Sciatic nerve (tissue), 2 donors: ENCODE results near the gene KHDC3L. TPM values are rescaled to one million over a fixed set of nuclear protein-coding genes. Genes with fewer than 3 reads are reported as not detected.

Source experiments
- ATAC-seq: fragments of 200-7000 bp; cut with Tn5 transposase; one replicate; pipeline ENCODE4 v1.9.1; 2020; ENCODE audit warnings: mild to moderate bottlenecking, moderate library complexity
- DNase-seq: peaks from one replicate; pipeline ENCODE4 v3.0.0-alpha.2; 2020; ENCODE audit warnings: low spot score
- intact Hi-C: fragments of 100-400 bp; cut with DNase I; formaldehyde crosslinking; loops from one replicate; pipeline ENCODE4 v1.14.2; 2022
- total RNA-seq: library from RNA; stranded (reverse); fragmentation: NEBNext Ultra II Directional; extraction: Animal tissue kit (Norgen Biotek cat#: 25700); gene quantifications from one replicate; pipeline ENCODE4 v1.2.1, GENCODE V29; 2021
- donor health status: DM: no; HTN: no; CAD: no.
- donor health status: DM: no; HTN: no; CAD: no.

Gene KHDC3L
- not detected for total RNA-seq

DNA sequence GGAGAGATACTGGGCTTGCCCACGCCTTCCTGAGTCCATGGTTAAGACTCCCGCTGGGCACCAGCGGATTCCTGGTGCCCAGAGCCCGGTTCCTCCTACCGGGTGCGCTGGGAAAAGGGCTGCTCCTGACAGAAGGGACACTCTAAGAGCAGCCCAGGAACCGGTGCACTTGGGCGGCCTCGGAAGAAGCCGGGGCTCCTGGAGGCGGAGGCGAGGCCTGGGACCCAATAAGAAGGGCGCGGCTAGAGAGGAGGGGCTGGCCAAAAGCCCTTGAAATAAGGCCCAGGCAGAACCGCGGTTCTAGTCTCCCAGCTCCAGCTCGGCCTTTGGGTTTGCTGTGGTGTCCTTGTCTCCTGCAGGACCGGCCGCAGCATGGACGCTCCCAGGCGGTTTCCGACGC lies at the start of gene KHDC3L:
Gene KHDC3L (plus strand): TSS at position 301 of the 400 bp plus-strand sequence. CDS start 72 bp downstream, at position 373.
- intact Hi-C loops, result no loop called here
- no peak for DNase-seq
- ATAC-seq, result no peak

DNA sequence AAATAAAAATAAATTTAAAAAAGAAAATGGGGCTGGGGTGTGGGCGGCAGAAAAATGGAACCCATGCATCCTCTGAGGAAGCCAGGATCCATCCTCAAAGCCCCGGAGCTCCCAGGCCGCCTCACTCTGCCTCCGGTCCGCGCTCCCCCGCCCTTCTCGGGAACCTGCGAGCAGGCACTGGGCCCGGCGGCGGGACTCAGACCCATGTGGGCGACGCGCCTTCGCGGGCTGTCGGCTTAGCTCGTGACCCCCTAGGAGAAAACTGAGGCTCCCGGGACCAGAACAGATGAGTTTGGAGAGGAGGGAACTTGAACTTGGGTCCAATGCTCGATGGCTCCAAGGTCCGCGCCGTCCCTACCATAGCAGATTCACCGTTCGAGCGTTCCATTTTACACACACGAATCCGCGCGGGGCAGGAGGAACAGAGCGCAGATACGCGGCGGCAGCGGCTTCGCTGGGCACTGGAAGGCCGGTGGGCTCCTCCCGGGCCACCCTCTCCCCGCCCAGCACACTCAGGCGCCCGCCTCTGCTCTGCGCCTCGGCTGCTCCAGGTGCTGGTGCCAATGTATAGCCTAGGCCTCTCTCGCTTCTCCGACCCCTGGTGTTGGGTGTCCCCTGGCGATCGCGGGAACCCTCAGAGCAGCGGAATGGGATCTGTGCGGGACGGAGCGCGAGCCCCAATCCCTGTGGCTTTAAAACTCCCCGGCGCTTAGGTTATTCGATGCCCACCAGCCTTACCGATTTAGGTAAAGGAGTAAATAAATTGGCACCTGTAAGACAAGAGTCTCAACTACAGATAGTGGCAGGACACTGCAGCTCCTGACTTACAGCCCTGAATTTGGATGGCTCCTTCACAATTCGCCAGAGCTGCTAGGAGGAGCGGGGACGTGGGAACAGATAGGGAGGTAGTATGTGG lies 47.6 kb upstream of the KHDC3L start:
- intact Hi-C loops, result no loop called here
- ATAC-seq (no peak), DNase-seq (no peak)

DNA sequence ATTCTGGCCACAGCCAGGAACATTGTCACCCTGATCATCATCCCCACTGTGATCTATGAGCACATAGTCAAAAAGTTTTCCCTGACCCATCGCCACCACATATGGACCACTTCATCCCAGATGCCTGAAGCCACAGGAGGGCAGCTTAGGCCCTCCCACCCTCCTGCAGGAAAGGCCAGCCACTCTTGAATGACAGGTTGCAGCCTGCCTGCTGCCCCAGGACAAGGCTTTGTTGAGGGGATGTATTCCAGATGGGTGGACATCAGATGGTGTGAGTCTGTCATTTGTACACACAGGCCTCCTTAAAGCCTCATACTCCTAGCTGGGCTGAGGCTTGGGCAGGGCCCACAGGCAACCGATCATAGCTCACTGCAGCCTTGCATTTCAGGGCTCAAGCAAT lies 39.1 kb upstream of the KHDC3L start:
- DNase-seq (no peak), ATAC-seq (no peak)
- intact Hi-C loops, result no loop called here

GRCh38 chr6:73325656-73326055 lies 36.8 kb upstream of the KHDC3L start:
- intact Hi-C loops, result no loop called here
- ATAC-seq (no peak), DNase-seq (no peak)

GRCh38 chr6:73328790-73329189 lies 33.7 kb upstream of the KHDC3L start:
- DNase-seq, result no peak
- intact Hi-C loops, result no loop called here
- no peak for ATAC-seq

- no peak for ATAC-seq
- intact Hi-C loops, result no loop called here
- DNase-seq, result no peak
These were observed 33.3 kb upstream of the KHDC3L start for GRCh38 chr6:73329201-73329600.

GRCh38 chr6:73339340-73339739 lies 23.1 kb upstream of the KHDC3L start:
- intact Hi-C loops, result no loop called here
- no peak for DNase-seq
- no peak for ATAC-seq

- ATAC-seq (no peak), DNase-seq (no peak)
- intact Hi-C loops, result no loop called here
These were observed 22.4 kb upstream of the KHDC3L start for GRCh38 chr6:73340048-73340447.

- no peak for DNase-seq
- ATAC-seq, result no peak
- intact Hi-C loops, result no loop called here
These were observed 21.1 kb upstream of the KHDC3L start for GRCh38 chr6:73341335-73341734.

DNA sequence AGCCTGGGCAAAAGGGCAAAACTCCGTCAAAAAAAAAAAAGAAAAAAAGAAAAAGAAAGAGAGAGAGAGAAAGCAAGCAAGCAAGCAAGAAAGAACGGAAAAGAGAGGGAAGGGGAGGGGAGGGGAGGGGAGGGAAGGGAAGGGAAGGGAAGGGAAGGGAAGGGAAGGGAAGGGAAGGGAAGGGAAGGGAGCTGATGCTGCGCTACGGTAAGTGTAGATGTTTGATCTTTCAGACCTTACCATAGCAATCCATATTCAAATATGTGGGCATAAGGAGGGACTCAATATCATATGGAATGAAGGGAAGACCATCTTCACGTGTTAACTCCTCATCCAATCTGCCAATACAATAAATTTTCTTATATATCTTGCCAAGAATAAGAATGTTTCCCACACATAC lies 20.3 kb upstream of the KHDC3L start:
- intact Hi-C loops, result no loop called here
- DNase-seq (no peak), ATAC-seq (no peak)

GRCh38 chr6:73343164-73343563 lies 19.3 kb upstream of the KHDC3L start:
- intact Hi-C loops, result no loop called here
- no peak for DNase-seq
- ATAC-seq, result no peak

DNA sequence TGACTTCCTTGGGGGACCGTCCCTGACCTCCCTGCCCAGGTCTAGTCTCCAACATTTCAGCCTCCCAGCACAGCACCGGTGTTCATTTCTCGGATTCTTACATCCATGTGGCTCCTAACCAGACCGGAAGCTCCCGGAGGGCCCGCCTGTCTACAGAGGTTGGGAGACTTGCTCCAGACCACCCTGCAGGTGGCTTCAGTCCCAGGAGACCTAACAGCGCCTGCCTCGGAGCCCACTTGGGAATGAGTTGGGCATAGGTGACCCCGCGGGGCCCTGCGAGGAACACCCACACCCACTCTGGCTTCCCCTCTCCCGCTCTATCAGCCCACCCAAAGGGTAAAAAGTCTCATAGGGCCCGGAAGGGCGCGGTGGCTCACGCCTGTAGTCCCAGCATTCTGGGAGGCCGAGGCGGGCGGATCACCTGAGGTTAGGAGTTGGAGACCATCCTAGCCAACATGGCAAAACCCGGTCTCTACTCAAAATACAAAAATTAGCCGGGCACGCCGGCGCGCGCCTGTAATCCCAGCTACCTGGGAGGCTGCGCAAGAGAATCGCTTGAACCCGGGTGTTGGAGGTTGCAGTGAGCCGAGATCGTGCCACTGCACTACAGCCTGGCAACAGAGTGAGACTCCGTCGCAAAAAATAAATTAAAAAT lies 13.8 kb upstream of the KHDC3L start:
- ATAC-seq, result no peak
- intact Hi-C loops, result no loop called here
- no peak for DNase-seq

DNA sequence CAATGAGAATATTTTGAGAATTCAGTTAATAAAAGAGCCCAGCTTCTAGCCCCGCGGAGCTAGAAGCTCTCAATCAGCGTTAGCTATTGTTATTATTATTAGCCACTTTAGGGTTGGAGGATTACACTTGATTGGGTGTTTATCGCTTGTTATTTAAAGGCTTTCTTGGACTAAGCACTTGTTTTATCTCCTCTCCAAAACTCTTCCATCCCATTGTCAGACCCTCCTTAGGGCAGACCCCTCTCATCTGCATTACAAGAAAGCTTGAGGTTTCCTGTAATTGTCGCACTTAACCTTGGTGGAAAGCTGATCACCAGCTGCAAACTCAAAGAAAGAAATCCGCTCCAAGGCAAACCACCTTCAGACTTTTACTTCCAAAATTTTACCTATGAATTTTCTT lies 13.1 kb upstream of the KHDC3L start:
- DNase-seq (no peak), ATAC-seq (no peak)
- intact Hi-C loops, result no loop called here

DNA sequence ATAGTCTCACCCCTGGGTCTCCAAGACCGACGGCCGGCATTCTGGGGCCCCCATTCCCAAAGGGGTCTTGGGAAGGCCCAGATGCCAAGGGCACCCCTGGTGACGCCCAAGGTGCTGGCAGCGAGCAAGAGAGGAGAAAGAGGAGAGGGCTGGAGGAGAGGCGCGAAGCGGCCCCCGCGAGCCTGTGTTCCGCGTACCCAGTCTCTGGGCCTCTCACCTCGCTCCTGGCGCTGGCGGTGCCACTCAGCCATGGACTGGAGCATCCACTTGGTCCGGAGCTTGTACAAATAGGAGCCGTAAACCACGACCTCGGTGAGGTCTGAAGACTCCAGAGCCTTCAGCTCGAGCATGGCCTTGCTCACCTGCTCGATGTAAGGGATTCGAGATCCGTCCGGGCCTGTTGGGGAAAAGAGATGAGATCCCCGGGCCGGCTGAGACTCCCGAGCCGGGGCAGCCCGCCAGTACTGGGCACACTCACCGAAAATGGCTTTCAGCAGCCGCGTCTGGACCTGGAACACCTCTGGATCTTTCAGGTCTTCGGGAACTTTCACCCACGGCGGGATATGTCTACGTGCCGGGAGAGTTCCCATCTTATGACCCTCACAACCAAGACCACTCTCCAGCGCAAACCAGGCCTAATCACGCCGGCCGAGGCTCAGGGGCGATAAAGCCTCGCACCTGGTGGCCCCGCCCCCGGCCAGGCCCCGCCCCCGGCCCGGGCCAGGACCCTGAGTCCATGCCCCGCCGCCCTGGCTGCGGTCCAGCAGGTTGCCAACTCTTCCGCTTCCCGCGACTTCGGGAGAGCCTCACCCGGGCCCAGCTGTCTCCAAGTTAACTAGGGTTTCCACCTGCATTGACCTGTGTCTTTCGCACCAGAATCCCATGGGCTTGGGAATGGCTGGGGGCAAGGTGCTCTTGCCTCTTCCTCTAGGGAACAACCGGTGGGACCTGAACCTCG lies 8.5 kb upstream of the KHDC3L start, which contains the start of gene DPPA5:
Gene DPPA5 (minus strand): TSS at position 641 of the 958 bp plus-strand sequence. CDS start 51 bp downstream, at position 590.
- intact Hi-C loops, result no loop called here
- no peak for DNase-seq
- no peak for ATAC-seq

GRCh38 chr6:73362869-73363536 lies 545 bp downstream of the KHDC3L start:
- intact Hi-C loops, result no loop called here
- ATAC-seq (no peak), DNase-seq (no peak)

- intact Hi-C loops, result no loop called here
- ATAC-seq (no peak), DNase-seq (no peak)
These were observed 1.0 kb downstream of the KHDC3L start for GRCh38 chr6:73363537-73363875.

DNA sequence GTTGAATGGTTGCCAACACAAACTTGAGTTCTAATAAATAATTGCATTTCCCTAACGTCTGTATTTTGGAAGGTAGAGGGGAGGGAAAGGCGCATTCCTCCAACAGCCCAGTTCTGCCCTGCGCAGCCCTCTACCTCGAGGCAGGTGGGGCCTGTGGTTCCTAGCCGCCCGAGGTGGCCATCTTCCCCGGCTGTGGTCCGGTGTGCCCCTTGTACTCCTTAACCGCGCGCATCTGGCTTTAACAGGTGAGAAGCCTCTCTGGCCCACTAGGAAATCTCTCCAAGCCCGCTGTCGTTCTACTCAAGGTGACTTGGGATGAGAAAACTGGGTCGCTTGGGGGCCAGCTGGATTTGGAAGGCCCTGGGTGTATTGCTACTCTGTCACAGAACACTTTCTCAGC lies 1.7 kb downstream of the KHDC3L start:
- ATAC-seq (no peak), DNase-seq (no peak)
- intact Hi-C loops, result no loop called here

- DNase-seq (no peak), ATAC-seq (no peak)
- intact Hi-C loops, result no loop called here
These were observed 2.1 kb downstream of the KHDC3L start for GRCh38 chr6:73364549-73364948.
